Stimulated activated CD8-positive, alpha-beta memory T cell treated with anti-CD3 and anti-CD28 coated beads, Interleukin-7, amount 100 ng/mL, for 1 hour (primary cell): Measurements from ENCODE around the gene KIAA1671.
"Not testable (repeated sequence)": the region's sequence is repeated elsewhere in the genome, so short reads cannot be mapped to it uniquely, and the experiment has no call there.

ENCODE experiments used
- DNase-seq, 2 donors: peaks; one replicate each; pipeline ENCODE4 v3.0.0-alpha.2; 2020; ENCODE audit warnings: low read depth in 2 of 2

KIAA1671 gene

GRCh38 chr22:25172153-25172552 is 219.6 kb downstream of the KIAA1671 start:
- DNase-seq: peak in 1 of 2 donors; percentile 2

- no peak for DNase-seq
These were observed 221.8 kb downstream of the KIAA1671 start for GRCh38 chr22:25174156-25174887.

- DNase-seq: no peak
These were observed 222.4 kb downstream of the KIAA1671 start for GRCh38 chr22:25174888-25175411.

- DNase-seq: no peak
These were observed 223.7 kb downstream of the KIAA1671 start for GRCh38 chr22:25176175-25176574.

GRCh38 chr22:25176799-25177198 is 224.3 kb downstream of the KIAA1671 start:
- DNase-seq: no peak

GRCh38 chr22:25177226-25177625 is 224.7 kb downstream of the KIAA1671 start:
- no peak for DNase-seq

GRCh38 chr22:25177895-25178294 is 225.4 kb downstream of the KIAA1671 start:
- no peak for DNase-seq

GRCh38 chr22:25178348-25178747 is 225.8 kb downstream of the KIAA1671 start:
- DNase-seq: not testable (repeated sequence)

- DNase-seq: not testable (repeated sequence)
These were observed 226.5 kb downstream of the KIAA1671 start for GRCh38 chr22:25178869-25179631.

- DNase-seq: no peak
These were observed 229.9 kb downstream of the KIAA1671 start for GRCh38 chr22:25182131-25183110.

- DNase-seq: no peak
These were observed 231.6 kb downstream of the KIAA1671 start for GRCh38 chr22:25183949-25184619.

- no peak for DNase-seq
These were observed 233.6 kb downstream of the KIAA1671 start for GRCh38 chr22:25186140-25186539.

- DNase-seq: no peak
These were observed 235.0 kb downstream of the KIAA1671 start for GRCh38 chr22:25187469-25187868.

- no peak for DNase-seq
These were observed 239.9 kb downstream of the KIAA1671 start for GRCh38 chr22:25192406-25192805.

GRCh38 chr22:25193130-25193529 is 240.6 kb downstream of the KIAA1671 start:
- DNase-seq: no peak

GRCh38 chr22:25193548-25193947 is 241.0 kb downstream of the KIAA1671 start:
- no peak for DNase-seq

GRCh38 chr22:25196326-25196725 is 243.8 kb downstream of the KIAA1671 start:
- DNase-seq: no peak

GRCh38 chr22:25197340-25197739 is 244.8 kb downstream of the KIAA1671 start:
- DNase-seq: no peak

- DNase-seq: no peak
These were observed 247.4 kb downstream of the KIAA1671 start, which contains the start of gene CRYBB3 for GRCh38 chr22:25199731-25200520. TSS of gene CRYBB3 (plus strand) at chr22:25199858. CDS start at chr22:25201397, 1,539 bp downstream.

GRCh38 chr22:25200967-25201366 is 248.5 kb downstream of the KIAA1671 start:
- DNase-seq: no peak
